PC-3 (cell line): ENCODE results near the gene KRTAP10-11. TPM values are rescaled to one million over a fixed set of nuclear protein-coding genes. Genes with fewer than 3 reads are reported as not detected.

ENCODE experiments used
- ATAC-seq: fragments of 200-7000 bp; cut with Tn5 transposase; 2 replicates; pipeline ENCODE4 v1.9.1; 2020; ENCODE audit warnings: mild to moderate bottlenecking, moderate library complexity
- BruUV-seq: library from RNA; stranded (reverse); fragments of 400-500 nt; replicated peaks from 2 replicates; lab custom pipeline; 2021; lab: Mats Ljungman, UMichigan
- CTCF ChIA-PET: fragments of 300-600 bp; sonication (Branson Sonifier 250); formaldehyde crosslinking; loops from one replicate; lab custom pipeline; 2022; ENCODE audit warnings: antibody characterized with exemption; lab: Charles Lee
- POLR2A ChIA-PET: fragments of 300-600 bp; sonication (Branson Sonifier 250); formaldehyde crosslinking; loops from one replicate; lab custom pipeline; 2022; ENCODE audit warnings: antibody characterized with exemption; ENCODE audit not compliant: unreplicated experiment; lab: Charles Lee
- DNase-seq: peaks from one replicate; pipeline ENCODE4 v3.0.0-alpha.2; 2015
- H2AFZ ChIP-seq: fragments of 300-600 bp; sonication (generic); 2 replicates; pipeline ENCODE4 v1.6.0; 2016; ENCODE audit warnings: antibody characterized with exemption, low read length
- H3F3A ChIP-seq: fragments of 300-600 bp; sonication (generic); one replicate; pipeline ENCODE4 v1.6.0; 2017; ENCODE audit warnings: antibody characterized with exemption, low read length, control low read depth, mild to moderate bottlenecking; ENCODE audit not compliant: unreplicated experiment
- H3K27ac ChIP-seq: fragments of 300-600 bp; sonication (generic); 2 replicates; pipeline ENCODE4 v1.5.1; 2016; ENCODE audit warnings: mild to moderate bottlenecking, low read length
- H3K27me3 ChIP-seq: fragments of 300-600 bp; sonication (generic); 2 replicates; pipeline ENCODE4 v1.6.1; 2016; ENCODE audit warnings: low read length, mixed read lengths
- H3K36me3 ChIP-seq: fragments of 300-600 bp; sonication (generic); 2 replicates; pipeline ENCODE4 v1.6.1; 2016; ENCODE audit warnings: low read depth, mixed run types, low read length, mixed read lengths
- H3K4me1 ChIP-seq: fragments of 300-600 bp; sonication (generic); 2 replicates; pipeline ENCODE4 v1.5.1; 2016; ENCODE audit warnings: low read length; ENCODE audit not compliant: insufficient read depth
- H3K4me2 ChIP-seq: fragments of 300-600 bp; sonication (generic); 2 replicates; pipeline ENCODE4 v1.6.0; 2016; ENCODE audit warnings: low read length
- H3K4me3 ChIP-seq: fragments of 300-600 bp; sonication (generic); 2 replicates; pipeline ENCODE4 v1.5.1; 2016; ENCODE audit warnings: mild to moderate bottlenecking, low read length, mixed read lengths
- H3K79me2 ChIP-seq: fragments of 300-600 bp; sonication (generic); 2 replicates; pipeline ENCODE4 v1.6.1; 2017; ENCODE audit warnings: low read length, mixed read lengths
- H3K9ac ChIP-seq: fragments of 300-600 bp; sonication (generic); 2 replicates; pipeline ENCODE4 v1.6.0; 2016; ENCODE audit warnings: mild to moderate bottlenecking, low read length
- H3K9me2 ChIP-seq: fragments of 300-600 bp; sonication (generic); replicated peaks from 2 replicates; pipeline ENCODE4 v1.6.1; 2016; ENCODE audit warnings: mixed run types, low read length, mixed read lengths
- H3K9me3 ChIP-seq: fragments of 300-600 bp; sonication (generic); 2 replicates; pipeline ENCODE4 v1.6.1; 2016; ENCODE audit warnings: low read length, mixed read lengths
- H4K20me1 ChIP-seq: fragments of 300-600 bp; sonication (generic); 2 replicates; pipeline ENCODE4 v1.6.1; 2016; ENCODE audit warnings: low read length, mixed read lengths
- EZH2 ChIP-seq: fragments of 300-600 bp; sonication (generic); IDR thresholded peaks from one replicate; pipeline ENCODE4 v1.6.1; 2017; ENCODE audit warnings: antibody characterized with exemption, mild to moderate bottlenecking, low read length; ENCODE audit not compliant: unreplicated experiment
- EZH2phosphoT487 ChIP-seq: fragments of 300-600 bp; sonication (generic); IDR thresholded peaks from 2 replicates; pipeline ENCODE4 v1.6.1; 2018; ENCODE audit warnings: mild to moderate bottlenecking, antibody characterized with exemption, low read length, borderline replicate concordance
- intact Hi-C: fragments of 100-400 bp; cut with micrococcal nuclease; formaldehyde crosslinking; loops from 2 replicates; pipeline ENCODE4 v1.9.0; 2023
- total RNA-seq: library from RNA; depleted of rRNA; stranded (reverse); fragments of >200 nt; gene quantifications from 2 replicates; pipeline ENCODE4 v1.2.3, GENCODE V29; 2014
- TF ChIP-seq, protein P1 (sequence below): fragments of 300-600 bp; sonication (generic); conservative IDR thresholded peaks from 2 replicates; pipeline ENCODE4 v1.5.1; 2017; ENCODE audit warnings: antibody characterized with exemption, low read depth, mild to moderate bottlenecking, low read length

KRTAP10-11 gene
- total RNA-seq, 1 experiment from 2014 or later: not detected

DNA sequence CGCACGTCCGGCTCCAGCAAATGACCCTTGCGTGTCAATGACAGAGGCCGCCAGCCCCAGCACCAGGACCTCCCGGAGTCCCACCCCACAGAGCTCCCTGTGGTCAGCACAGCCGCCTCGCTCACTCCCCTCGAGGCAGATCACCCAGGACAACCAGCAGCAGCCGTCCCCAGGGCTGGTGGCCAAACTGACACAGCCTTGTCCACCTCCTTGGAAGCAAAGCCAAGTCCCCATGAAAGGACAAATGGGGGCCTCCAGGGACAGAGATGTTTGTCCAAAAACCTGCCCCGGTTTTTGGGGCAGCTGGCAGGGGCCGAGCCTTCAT is 6.9 kb upstream of the KRTAP10-11 start:
- H3K9ac ChIP-seq: no peak overlapping the region
- no peak overlapping the region for H3K4me3 ChIP-seq
- H3K4me2 ChIP-seq: no peak overlapping the region
- no peak for ATAC-seq
- no peaks in the 10 kb centered on the region for H3K27me3 ChIP-seq
- intact Hi-C loops: no loop called here
- no peak overlapping the region for H3K27ac ChIP-seq
- CTCF ChIA-PET: no interaction called here
- no peaks in the 10 kb centered on the region for H3K36me3 ChIP-seq
- TF ChIP-seq EZH2: no peak
- TF ChIP-seq, protein P1, sequence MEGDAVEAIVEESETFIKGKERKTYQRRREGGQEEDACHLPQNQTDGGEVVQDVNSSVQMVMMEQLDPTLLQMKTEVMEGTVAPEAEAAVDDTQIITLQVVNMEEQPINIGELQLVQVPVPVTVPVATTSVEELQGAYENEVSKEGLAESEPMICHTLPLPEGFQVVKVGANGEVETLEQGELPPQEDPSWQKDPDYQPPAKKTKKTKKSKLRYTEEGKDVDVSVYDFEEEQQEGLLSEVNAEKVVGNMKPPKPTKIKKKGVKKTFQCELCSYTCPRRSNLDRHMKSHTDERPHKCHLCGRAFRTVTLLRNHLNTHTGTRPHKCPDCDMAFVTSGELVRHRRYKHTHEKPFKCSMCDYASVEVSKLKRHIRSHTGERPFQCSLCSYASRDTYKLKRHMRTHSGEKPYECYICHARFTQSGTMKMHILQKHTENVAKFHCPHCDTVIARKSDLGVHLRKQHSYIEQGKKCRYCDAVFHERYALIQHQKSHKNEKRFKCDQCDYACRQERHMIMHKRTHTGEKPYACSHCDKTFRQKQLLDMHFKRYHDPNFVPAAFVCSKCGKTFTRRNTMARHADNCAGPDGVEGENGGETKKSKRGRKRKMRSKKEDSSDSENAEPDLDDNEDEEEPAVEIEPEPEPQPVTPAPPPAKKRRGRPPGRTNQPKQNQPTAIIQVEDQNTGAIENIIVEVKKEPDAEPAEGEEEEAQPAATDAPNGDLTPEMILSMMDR: no peak
- TF ChIP-seq EZH2phosphoT487: no peak
- H2AFZ ChIP-seq: no peak overlapping the region
- POLR2A ChIA-PET: no interaction called here
- H3K4me1 ChIP-seq: no peaks in the 10 kb centered on the region
- no peaks in the 10 kb centered on the region for H3K9me2 ChIP-seq
- H3K79me2 ChIP-seq: no peaks in the 10 kb centered on the region
- H3K9me3 ChIP-seq: no peaks in the 10 kb centered on the region
- H3F3A ChIP-seq: no peaks in the 10 kb centered on the region
- no peak for DNase-seq
- H4K20me1 ChIP-seq: no peaks in the 10 kb centered on the region
- no TSS peak for BruUV-seq

DNA sequence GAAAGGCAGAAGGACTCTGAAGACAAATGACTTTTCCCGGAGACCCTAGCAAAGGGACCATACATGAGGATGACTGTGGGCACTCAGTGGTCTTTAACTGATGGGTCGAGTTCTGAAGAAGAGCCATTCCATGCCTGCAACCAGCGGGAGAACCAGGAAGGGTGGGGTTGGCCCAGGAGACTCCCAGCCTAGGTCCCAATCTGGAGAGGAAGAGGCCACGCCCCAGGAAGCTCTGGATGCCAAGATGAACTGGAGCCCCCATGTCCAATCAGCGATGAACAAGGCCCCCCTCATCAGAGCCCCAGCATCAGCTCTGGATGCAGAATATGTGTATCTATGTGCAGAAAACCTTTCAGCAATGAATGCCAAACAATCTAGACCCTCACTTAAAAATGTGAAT is 5.5 kb upstream of the KRTAP10-11 start:
- ATAC-seq: no peak
- H3K9ac ChIP-seq: no peak overlapping the region
- H4K20me1 ChIP-seq: no peaks in the 10 kb centered on the region
- H3K27me3 ChIP-seq: no peaks in the 10 kb centered on the region
- no peaks in the 10 kb centered on the region for H3K36me3 ChIP-seq
- no TSS peak for BruUV-seq
- POLR2A ChIA-PET: no interaction called here
- H3K4me3 ChIP-seq: no peak overlapping the region
- no peak overlapping the region for H3K27ac ChIP-seq
- CTCF ChIA-PET: no interaction called here
- no peak overlapping the region for H2AFZ ChIP-seq
- H3K4me1 ChIP-seq: no peaks in the 10 kb centered on the region
- H3F3A ChIP-seq: no peaks in the 10 kb centered on the region
- H3K9me2 ChIP-seq: no peaks in the 10 kb centered on the region
- no peaks in the 10 kb centered on the region for H3K79me2 ChIP-seq
- no peak for TF ChIP-seq EZH2
- no peak for TF ChIP-seq EZH2phosphoT487
- TF ChIP-seq, protein P1: no peak
- DNase-seq: no peak
- no peak overlapping the region for H3K4me2 ChIP-seq
- no peaks in the 10 kb centered on the region for H3K9me3 ChIP-seq
- intact Hi-C loops: no loop called here

DNA sequence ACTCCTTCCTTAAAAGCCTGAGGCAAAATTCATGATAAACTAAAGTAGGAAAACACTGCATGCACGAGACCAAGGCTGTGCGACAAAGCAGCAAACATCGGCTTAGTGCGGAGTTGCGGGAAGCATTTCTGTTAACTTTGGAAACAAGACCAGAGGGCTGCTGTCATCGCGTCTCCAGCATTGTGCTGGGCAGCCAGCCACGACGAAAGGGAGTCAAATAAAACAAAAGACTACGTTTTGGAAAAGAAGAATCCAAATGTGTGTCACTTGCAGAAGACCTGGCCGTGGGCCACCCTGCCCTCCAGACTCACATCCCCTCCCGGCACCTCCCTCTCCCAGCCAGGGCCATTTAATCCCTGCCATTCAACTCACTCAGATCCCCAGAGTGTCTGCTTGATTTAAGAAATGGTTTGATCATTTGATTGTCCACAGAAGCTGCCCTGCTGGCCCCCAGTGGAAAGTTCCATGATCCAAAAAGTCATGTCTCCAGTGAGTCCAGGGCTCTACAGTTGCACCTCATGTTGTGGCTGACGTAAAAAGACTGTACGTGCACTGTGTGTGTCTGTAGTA is 2.4 kb upstream of the KRTAP10-11 start:
- H3K27ac ChIP-seq: no peak overlapping the region
- no peak overlapping the region for H3K4me2 ChIP-seq
- intact Hi-C loops: no loop called here
- H2AFZ ChIP-seq: no peak overlapping the region
- no peaks in the 10 kb centered on the region for H3K79me2 ChIP-seq
- H3K9me2 ChIP-seq: no peaks in the 10 kb centered on the region
- H3F3A ChIP-seq: no peaks in the 10 kb centered on the region
- DNase-seq (no peak), ATAC-seq (peak; percentile 40; the same call in 1 of the 2 replicates)
- no peaks in the 10 kb centered on the region for H3K27me3 ChIP-seq
- no peaks in the 10 kb centered on the region for H3K4me1 ChIP-seq
- CTCF ChIA-PET: no interaction called here
- no TSS peak for BruUV-seq
- no peak overlapping the region for H3K9ac ChIP-seq
- no peak for TF ChIP-seq EZH2phosphoT487
- no peak for TF ChIP-seq EZH2
- TF ChIP-seq, protein P1: no peak
- H3K4me3 ChIP-seq: no peak overlapping the region
- no peaks in the 10 kb centered on the region for H3K9me3 ChIP-seq
- H3K36me3 ChIP-seq: no peaks in the 10 kb centered on the region
- no peaks in the 10 kb centered on the region for H4K20me1 ChIP-seq
- POLR2A ChIA-PET: no interaction called here
